Stimulated activated effector memory CD8-positive, alpha-beta T cell treated with anti-CD3 and anti-CD28 coated beads, Interleukin-12 subunit alpha, Interleukin-12 subunit beta, amount 100 ng/mL, for 72 hours (primary cell): ENCODE measurements around the gene USP50.

Experiments used
- ATAC-seq: fragments of 150-1000 bp; cut with Tn5 transposase; 2 replicates; pipeline ENCODE4 v1.10.0; 2021
- DNase-seq, 2 donors: peaks; one replicate each; pipeline ENCODE4 v3.0.0; 2021 to 2022; ENCODE audit warnings: low spot score in 2 of 2
- H3K27ac Mint-ChIP-seq: one replicate; pipeline ENCODE4 v1.8.0; 2022; ENCODE audit warnings: mild to moderate bottlenecking, mixed read lengths
- H3K36me3 Mint-ChIP-seq: one replicate; pipeline ENCODE4 v1.8.0; 2022; ENCODE audit warnings: mild to moderate bottlenecking, mixed read lengths
- H3K4me1 Mint-ChIP-seq: one replicate; pipeline ENCODE4 v1.8.0; 2022; ENCODE audit warnings: mixed read lengths
- H3K4me3 Mint-ChIP-seq: one replicate; pipeline ENCODE4 v1.8.0; 2022; ENCODE audit warnings: mild to moderate bottlenecking, mixed read lengths
- H3K9me3 Mint-ChIP-seq: one replicate; pipeline ENCODE4 v1.8.0; 2022; ENCODE audit warnings: mixed read lengths

Gene USP50

GRCh38 chr15:50476143-50476542 is 70.3 kb downstream of the USP50 start:
- DNase-seq (no peak), ATAC-seq (no peak)
- Mint-ChIP-seq H3K27ac (no peak overlapping the region), H3K4me1 (peaks cover 7% of the 10 kb centered on the region), H3K4me3 (no peak overlapping the region), H3K36me3 (peaks cover 91% of the 10 kb centered on the region), H3K9me3 (no peaks in the 10 kb centered on the region)

GRCh38 chr15:50471072-50471471 is 75.4 kb downstream of the USP50 start:
- no peak overlapping the region for H3K27ac Mint-ChIP-seq
- peaks cover 91% of the 10 kb centered on the region for H3K36me3 Mint-ChIP-seq
- H3K9me3 Mint-ChIP-seq = no peaks in the 10 kb centered on the region
- ATAC-seq = no peak
- peaks cover 5% of the 10 kb centered on the region for H3K4me1 Mint-ChIP-seq
- no peak for DNase-seq
- no peak overlapping the region for H3K4me3 Mint-ChIP-seq

DNA sequence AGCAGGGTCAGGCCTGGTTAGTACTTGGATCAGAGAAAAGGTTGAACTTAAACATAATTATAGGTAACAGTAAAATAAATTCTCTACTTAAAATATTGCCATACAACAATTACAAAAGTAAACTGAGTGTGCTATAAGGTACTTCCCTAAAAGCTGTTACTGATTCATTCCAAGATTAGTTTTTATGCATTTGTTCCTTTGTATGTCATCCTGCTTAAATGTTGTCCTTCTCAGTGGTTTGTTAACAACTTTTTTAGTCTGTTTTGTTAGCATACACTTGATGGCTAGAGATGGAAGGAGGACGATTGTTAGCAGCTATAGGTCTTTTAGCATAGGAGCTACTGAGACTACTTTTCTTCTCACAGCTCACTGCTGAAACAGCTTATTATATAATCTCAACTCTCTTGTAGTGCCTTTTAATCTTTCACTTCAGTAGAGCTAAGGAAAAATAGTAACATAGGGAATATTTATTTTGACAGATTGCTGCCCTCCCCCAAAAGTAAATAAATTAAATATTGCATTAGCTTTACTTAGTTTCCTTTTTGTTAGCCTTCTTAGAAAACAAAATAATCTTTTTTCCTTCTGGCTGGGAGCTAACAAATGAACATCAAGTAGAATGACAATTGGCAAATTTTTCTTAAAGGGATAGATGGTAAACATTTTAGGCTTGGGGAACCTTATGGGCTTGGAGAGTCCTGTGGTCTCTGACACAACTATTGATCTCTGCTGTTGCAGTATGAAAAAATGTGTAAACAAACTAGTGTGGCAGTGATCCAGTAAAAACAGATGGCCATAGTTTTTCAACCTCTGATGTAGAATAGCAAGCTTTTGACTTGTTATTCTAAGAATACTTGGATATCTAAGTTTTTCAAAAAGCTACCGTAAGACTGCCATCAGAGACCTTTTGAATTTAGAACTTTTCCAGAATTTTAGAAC is 82.8 kb downstream of the USP50 start:
- no peak overlapping the region for H3K4me3 Mint-ChIP-seq
- no peak for DNase-seq

DNA sequence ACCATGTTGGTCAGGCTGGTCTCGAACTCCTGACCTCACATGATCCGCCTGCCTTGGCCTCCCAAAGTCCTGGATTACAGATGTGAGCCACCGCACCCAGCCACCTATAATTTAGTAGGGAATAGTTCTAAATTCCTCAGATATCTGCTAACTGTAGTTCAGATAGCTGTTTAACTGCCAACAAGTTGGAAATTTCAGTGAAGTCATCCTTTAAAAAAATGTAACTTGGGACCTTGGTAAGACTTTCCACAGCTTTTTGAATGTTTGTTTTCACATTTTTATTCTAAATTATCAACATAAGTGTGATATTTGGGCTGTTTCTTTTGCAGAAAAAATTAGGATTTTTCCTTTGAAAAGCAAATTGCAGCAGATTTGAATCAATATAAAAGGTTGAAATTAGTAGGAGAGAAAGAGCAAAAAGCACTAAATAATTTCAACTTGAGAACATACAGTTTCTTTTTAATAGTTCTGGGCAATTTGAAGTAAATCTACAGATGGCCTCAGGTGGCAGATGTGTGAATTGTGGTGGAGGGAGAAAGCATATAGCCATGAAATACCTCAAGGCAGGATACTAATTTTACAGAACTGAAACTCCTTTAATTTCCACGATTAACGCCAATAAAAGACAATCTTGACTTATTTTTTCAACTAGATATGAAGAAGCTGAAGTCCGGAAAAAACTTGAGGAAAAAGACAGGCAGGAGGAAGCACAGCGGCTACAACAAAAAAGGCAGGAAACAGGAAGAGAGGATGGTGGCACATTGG is 87.9 kb downstream of the USP50 start:
- Mint-ChIP-seq H3K9me3 (no peaks in the 10 kb centered on the region), H3K36me3 (peaks cover 98% of the 10 kb centered on the region), H3K27ac (peak overlapping the region; percentile 20), H3K4me3 (no peak overlapping the region), H3K4me1 (peaks cover 21% of the 10 kb centered on the region)
- no peak for DNase-seq
- ATAC-seq = no peak

More for the DNA sequence above, 82.8 kb downstream of the USP50 start:
- peak overlapping the region; percentile 78 for H3K27ac Mint-ChIP-seq
- peaks cover 97% of the 10 kb centered on the region for H3K36me3 Mint-ChIP-seq
- H3K4me1 Mint-ChIP-seq = peaks cover 7% of the 10 kb centered on the region
- ATAC-seq = peak; percentile 85
- no peaks in the 10 kb centered on the region for H3K9me3 Mint-ChIP-seq

GRCh38 chr15:50452927-50453326 is 93.5 kb downstream of the USP50 start:
- DNase-seq = no peak
- H3K27ac Mint-ChIP-seq = no peak overlapping the region
- peaks cover 99% of the 10 kb centered on the region for H3K36me3 Mint-ChIP-seq
- H3K9me3 Mint-ChIP-seq = no peaks in the 10 kb centered on the region
- H3K4me1 Mint-ChIP-seq = peaks cover 17% of the 10 kb centered on the region
- no peak for ATAC-seq
- H3K4me3 Mint-ChIP-seq = no peak overlapping the region
